Measurements from ENCODE around the gene VANGL2.

VANGL2 gene

GRCh38 chr1:160408864-160409263 is 8.5 kb downstream of the VANGL2 start:
- ATAC-seq = no peak
- no peak for TF ChIP-seq PPARA (CRISPR knock-in tag; IDR thresholded peaks at IDR 0.05; ENCODE audit: borderline replicate concordance)
- TF ChIP-seq SNAI2 (CRISPR knock-in tag; IDR thresholded peaks at IDR 0.05) = no peak
- no peak for TF ChIP-seq ZNF8 (CRISPR knock-in tag; IDR thresholded peaks at IDR 0.05)
- no peak for TF ChIP-seq ISL1 (CRISPR knock-in tag; IDR thresholded peaks at IDR 0.05)
- no peak for TF ChIP-seq OSR1 (CRISPR knock-in tag; IDR thresholded peaks at IDR 0.05)
- no peak for TF ChIP-seq ARNTL (CRISPR knock-in tag; IDR thresholded peaks at IDR 0.05; ENCODE audit: borderline replicate concordance, low read depth)
- no peak for TF ChIP-seq ESRRG (CRISPR knock-in tag; IDR thresholded peaks at IDR 0.05)
- TF ChIP-seq TCF4 (CRISPR knock-in tag; IDR thresholded peaks at IDR 0.05; ENCODE audit: borderline replicate concordance) = no peak
- no peak for TF ChIP-seq CSDC2 (CRISPR knock-in tag; IDR thresholded peaks at IDR 0.05)
- no peak for TF ChIP-seq TSHZ2 (CRISPR knock-in tag; IDR thresholded peaks at IDR 0.05)
- TF ChIP-seq ZC3H10 (CRISPR knock-in tag; IDR thresholded peaks at IDR 0.05) = no peak
- no peak for TF ChIP-seq ZNF565 (CRISPR knock-in tag; conservative IDR thresholded peaks at IDR 0.05; ENCODE audit: low read depth)
- no peak for TF ChIP-seq BACH2 (CRISPR knock-in tag; IDR thresholded peaks at IDR 0.05; ENCODE audit: borderline replicate concordance)
- TF ChIP-seq RARB (CRISPR knock-in tag; IDR thresholded peaks at IDR 0.05) = no peak
- no peak for TF ChIP-seq CREB5 (CRISPR knock-in tag; IDR thresholded peaks at IDR 0.05; ENCODE audit: low read depth)
- TF ChIP-seq TOX (CRISPR knock-in tag; IDR thresholded peaks at IDR 0.05; ENCODE audit: borderline replicate concordance) = no peak
- no peak for TF ChIP-seq ZFP30 (CRISPR knock-in tag; IDR thresholded peaks at IDR 0.05)

- no peak for TF ChIP-seq TOX (CRISPR knock-in tag; IDR thresholded peaks at IDR 0.05; ENCODE audit: borderline replicate concordance)
- no peak for TF ChIP-seq ZFP30 (CRISPR knock-in tag; IDR thresholded peaks at IDR 0.05)
- no peak for TF ChIP-seq PATZ1 (CRISPR knock-in tag; IDR thresholded peaks at IDR 0.05; ENCODE audit: borderline replicate concordance)
- TF ChIP-seq CREB5 (CRISPR knock-in tag; IDR thresholded peaks at IDR 0.05; ENCODE audit: low read depth) = no peak
- no peak for TF ChIP-seq BACH2 (CRISPR knock-in tag; IDR thresholded peaks at IDR 0.05; ENCODE audit: borderline replicate concordance)
- TF ChIP-seq ZNF70 (CRISPR knock-in tag; IDR thresholded peaks at IDR 0.05) = no peak
- TF ChIP-seq ZC3H10 (CRISPR knock-in tag; IDR thresholded peaks at IDR 0.05) = no peak
- no peak for TF ChIP-seq PPARA (CRISPR knock-in tag; IDR thresholded peaks at IDR 0.05; ENCODE audit: borderline replicate concordance)
- no peak for TF ChIP-seq CSDC2 (CRISPR knock-in tag; IDR thresholded peaks at IDR 0.05)
- TF ChIP-seq ZNF8 (CRISPR knock-in tag; IDR thresholded peaks at IDR 0.05) = no peak
- TF ChIP-seq ISL1 (CRISPR knock-in tag; IDR thresholded peaks at IDR 0.05) = no peak
- no peak for TF ChIP-seq ZNF565 (CRISPR knock-in tag; conservative IDR thresholded peaks at IDR 0.05; ENCODE audit: low read depth)
- no peak for ATAC-seq
These were observed 9.1 kb downstream of the VANGL2 start for GRCh38 chr1:160409486-160409885.

- peak; percentile 14; the same call in 1 of the 3 replicates for ATAC-seq
- no peak for TF ChIP-seq GLIS3 (CRISPR knock-in tag; IDR thresholded peaks at IDR 0.05)
- TF ChIP-seq TSHZ2 (CRISPR knock-in tag; IDR thresholded peaks at IDR 0.05) = no peak
- no peak for TF ChIP-seq BACH2 (CRISPR knock-in tag; IDR thresholded peaks at IDR 0.05; ENCODE audit: borderline replicate concordance)
- no peak for TF ChIP-seq ISL1 (CRISPR knock-in tag; IDR thresholded peaks at IDR 0.05)
- no peak for TF ChIP-seq ESRRG (CRISPR knock-in tag; IDR thresholded peaks at IDR 0.05)
- no peak for TF ChIP-seq TCF4 (CRISPR knock-in tag; IDR thresholded peaks at IDR 0.05; ENCODE audit: borderline replicate concordance)
- TF ChIP-seq OSR1 (CRISPR knock-in tag; IDR thresholded peaks at IDR 0.05) = no peak
- no peak for TF ChIP-seq ZFP3 (CRISPR knock-in tag; IDR thresholded peaks at IDR 0.05)
- TF ChIP-seq ZNF70 (CRISPR knock-in tag; IDR thresholded peaks at IDR 0.05) = no peak
- no peak for TF ChIP-seq SNAI2 (CRISPR knock-in tag; IDR thresholded peaks at IDR 0.05)
- TF ChIP-seq CSDC2 (CRISPR knock-in tag; IDR thresholded peaks at IDR 0.05) = no peak
- TF ChIP-seq CSRNP3 (CRISPR knock-in tag; IDR thresholded peaks at IDR 0.05) = no peak
- no peak for TF ChIP-seq PPARA (CRISPR knock-in tag; IDR thresholded peaks at IDR 0.05; ENCODE audit: borderline replicate concordance)
- no peak for TF ChIP-seq ZC3H10 (CRISPR knock-in tag; IDR thresholded peaks at IDR 0.05)
- TF ChIP-seq PATZ1 (CRISPR knock-in tag; IDR thresholded peaks at IDR 0.05; ENCODE audit: borderline replicate concordance) = no peak
These were observed 10.1 kb downstream of the VANGL2 start for GRCh38 chr1:160410406-160411005.

All from SK-N-SH treated with all-trans-retinoic acid at 6 μM for 48 hours (cell line).